Parathyroid adenoma (tissue), 2 donors: ENCODE data around the gene NXPE3.

Experiments
- H2AFZ ChIP-seq: fragments of 300-600 bp; sonication (generic); one replicate; pipeline ENCODE4 v1.7.0; 2017; ENCODE audit warnings: antibody characterized with exemption, mild to moderate bottlenecking
- H3K27ac ChIP-seq: fragments of 300-600 bp; sonication (generic); one replicate; pipeline ENCODE4 v1.7.0; 2017
- H3K27me3 ChIP-seq: fragments of 300-600 bp; sonication (generic); one replicate; pipeline ENCODE4 v1.7.0; 2017; ENCODE audit warnings: low read length; ENCODE audit not compliant: control insufficient read depth, insufficient read depth
- H3K36me3 ChIP-seq: fragments of 300-600 bp; sonication (generic); one replicate; pipeline ENCODE4 v1.7.0; 2017; ENCODE audit warnings: low read length; ENCODE audit not compliant: control insufficient read depth, insufficient read depth
- H3K4me1 ChIP-seq: fragments of 300-600 bp; sonication (generic); one replicate; pipeline ENCODE4 v1.7.0; 2017; ENCODE audit warnings: control low read depth
- H3K4me2 ChIP-seq: fragments of 300-600 bp; sonication (generic); one replicate; pipeline ENCODE4 v1.7.0; 2017; ENCODE audit warnings: low read length
- H3K4me3 ChIP-seq: fragments of 300-600 bp; sonication (generic); one replicate; pipeline ENCODE4 v1.7.0; 2017; ENCODE audit warnings: low read depth, low read length
- H3K79me2 ChIP-seq: fragments of 300-600 bp; sonication (generic); one replicate; pipeline ENCODE4 v1.7.0; 2017; ENCODE audit warnings: control low read depth
- H3K9ac ChIP-seq: fragments of 300-600 bp; sonication (generic); one replicate; pipeline ENCODE4 v1.7.0; 2017; ENCODE audit warnings: mild to moderate bottlenecking
- H3K9me3 ChIP-seq: fragments of 300-600 bp; sonication (generic); one replicate; pipeline ENCODE4 v1.7.0; 2017; ENCODE audit warnings: low read length; ENCODE audit not compliant: control insufficient read depth
- TF ChIP-seq, protein P1 (sequence below): fragments of 300-600 bp; sonication (generic); IDR thresholded peaks from one replicate; pipeline ENCODE4 v1.7.0; 2017; ENCODE audit warnings: antibody characterized with exemption, mild to moderate bottlenecking
- donor health status: primary hyperparathyroidism.

Gene NXPE3

GRCh38 chr3:101829874-101830273 is 50.9 kb downstream of the NXPE3 start:
- Histone ChIP-seq H3K9me3 (no peaks in the 10 kb centered on the region), H3K79me2 (no peaks in the 10 kb centered on the region), H2AFZ (no peak overlapping the region), H3K4me3 (no peak overlapping the region), H3K27ac (no peak overlapping the region), H3K27me3 (no peaks in the 10 kb centered on the region), H3K4me2 (no peak overlapping the region), H3K9ac (no peak overlapping the region), H3K4me1 (peaks cover 13% of the 10 kb centered on the region), H3K36me3 (no peaks in the 10 kb centered on the region)
- TF ChIP-seq, protein P1, sequence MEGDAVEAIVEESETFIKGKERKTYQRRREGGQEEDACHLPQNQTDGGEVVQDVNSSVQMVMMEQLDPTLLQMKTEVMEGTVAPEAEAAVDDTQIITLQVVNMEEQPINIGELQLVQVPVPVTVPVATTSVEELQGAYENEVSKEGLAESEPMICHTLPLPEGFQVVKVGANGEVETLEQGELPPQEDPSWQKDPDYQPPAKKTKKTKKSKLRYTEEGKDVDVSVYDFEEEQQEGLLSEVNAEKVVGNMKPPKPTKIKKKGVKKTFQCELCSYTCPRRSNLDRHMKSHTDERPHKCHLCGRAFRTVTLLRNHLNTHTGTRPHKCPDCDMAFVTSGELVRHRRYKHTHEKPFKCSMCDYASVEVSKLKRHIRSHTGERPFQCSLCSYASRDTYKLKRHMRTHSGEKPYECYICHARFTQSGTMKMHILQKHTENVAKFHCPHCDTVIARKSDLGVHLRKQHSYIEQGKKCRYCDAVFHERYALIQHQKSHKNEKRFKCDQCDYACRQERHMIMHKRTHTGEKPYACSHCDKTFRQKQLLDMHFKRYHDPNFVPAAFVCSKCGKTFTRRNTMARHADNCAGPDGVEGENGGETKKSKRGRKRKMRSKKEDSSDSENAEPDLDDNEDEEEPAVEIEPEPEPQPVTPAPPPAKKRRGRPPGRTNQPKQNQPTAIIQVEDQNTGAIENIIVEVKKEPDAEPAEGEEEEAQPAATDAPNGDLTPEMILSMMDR = no peak

- TF ChIP-seq, protein P1 = no peak
- Histone ChIP-seq H3K9ac (no peak overlapping the region), H3K36me3 (no peaks in the 10 kb centered on the region), H3K4me1 (peaks cover 23% of the 10 kb centered on the region), H3K27me3 (no peaks in the 10 kb centered on the region), H3K4me2 (no peak overlapping the region), H3K9me3 (no peaks in the 10 kb centered on the region), H3K4me3 (no peak overlapping the region), H3K79me2 (no peaks in the 10 kb centered on the region), H2AFZ (peak overlapping the region; percentile 44), H3K27ac (peak overlapping the region; percentile 2)
Measured at GRCh38 chr3:101833446-101833974, 54.5 kb downstream of the NXPE3 start.

DNA sequence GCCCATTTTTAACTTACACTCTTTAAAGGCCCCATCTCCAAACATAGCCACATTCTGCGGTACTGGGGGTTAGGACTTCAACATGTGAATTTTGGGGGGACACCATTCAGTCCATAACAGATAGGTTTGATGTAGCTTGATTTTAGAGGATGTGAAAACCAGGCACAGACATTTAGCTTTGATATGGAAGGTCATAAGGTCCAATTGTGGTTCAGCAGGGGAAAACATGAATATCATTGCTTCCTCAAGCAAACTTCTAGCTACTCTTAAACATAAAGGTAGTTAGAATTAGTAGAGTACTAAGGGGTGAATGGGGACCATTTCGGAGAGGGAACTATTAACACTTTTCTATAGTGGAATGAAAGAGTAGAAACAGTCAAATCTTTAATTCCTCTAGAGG is 56.7 kb downstream of the NXPE3 start:
- Histone ChIP-seq H3K9me3 (no peaks in the 10 kb centered on the region), H3K36me3 (no peaks in the 10 kb centered on the region), H3K9ac (no peak overlapping the region), H3K4me2 (no peak overlapping the region), H2AFZ (peak overlapping the region; percentile 43), H3K79me2 (no peaks in the 10 kb centered on the region), H3K27ac (peak overlapping the region; percentile 53), H3K4me3 (no peak overlapping the region), H3K27me3 (no peaks in the 10 kb centered on the region), H3K4me1 (peaks cover 17% of the 10 kb centered on the region)
- TF ChIP-seq, protein P1 = no peak

- Histone ChIP-seq H3K9ac (no peak overlapping the region), H3K4me3 (no peak overlapping the region), H3K4me1 (peaks cover 17% of the 10 kb centered on the region), H3K27ac (peak overlapping the region; percentile 53), H3K27me3 (no peaks in the 10 kb centered on the region), H3K9me3 (no peaks in the 10 kb centered on the region), H3K4me2 (no peak overlapping the region), H2AFZ (peak overlapping the region; percentile 43), H3K36me3 (no peaks in the 10 kb centered on the region), H3K79me2 (no peaks in the 10 kb centered on the region)
- TF ChIP-seq, protein P1 = no peak
Measured at GRCh38 chr3:101836160-101836559, 57.1 kb downstream of the NXPE3 start.
